Measurements from ENCODE around the gene TBL1XR1.

GRCh38 chr3:177245250-177245649, 48.0 kb upstream of the TBL1XR1 start:
- TF ChIP-seq, protein P1, sequence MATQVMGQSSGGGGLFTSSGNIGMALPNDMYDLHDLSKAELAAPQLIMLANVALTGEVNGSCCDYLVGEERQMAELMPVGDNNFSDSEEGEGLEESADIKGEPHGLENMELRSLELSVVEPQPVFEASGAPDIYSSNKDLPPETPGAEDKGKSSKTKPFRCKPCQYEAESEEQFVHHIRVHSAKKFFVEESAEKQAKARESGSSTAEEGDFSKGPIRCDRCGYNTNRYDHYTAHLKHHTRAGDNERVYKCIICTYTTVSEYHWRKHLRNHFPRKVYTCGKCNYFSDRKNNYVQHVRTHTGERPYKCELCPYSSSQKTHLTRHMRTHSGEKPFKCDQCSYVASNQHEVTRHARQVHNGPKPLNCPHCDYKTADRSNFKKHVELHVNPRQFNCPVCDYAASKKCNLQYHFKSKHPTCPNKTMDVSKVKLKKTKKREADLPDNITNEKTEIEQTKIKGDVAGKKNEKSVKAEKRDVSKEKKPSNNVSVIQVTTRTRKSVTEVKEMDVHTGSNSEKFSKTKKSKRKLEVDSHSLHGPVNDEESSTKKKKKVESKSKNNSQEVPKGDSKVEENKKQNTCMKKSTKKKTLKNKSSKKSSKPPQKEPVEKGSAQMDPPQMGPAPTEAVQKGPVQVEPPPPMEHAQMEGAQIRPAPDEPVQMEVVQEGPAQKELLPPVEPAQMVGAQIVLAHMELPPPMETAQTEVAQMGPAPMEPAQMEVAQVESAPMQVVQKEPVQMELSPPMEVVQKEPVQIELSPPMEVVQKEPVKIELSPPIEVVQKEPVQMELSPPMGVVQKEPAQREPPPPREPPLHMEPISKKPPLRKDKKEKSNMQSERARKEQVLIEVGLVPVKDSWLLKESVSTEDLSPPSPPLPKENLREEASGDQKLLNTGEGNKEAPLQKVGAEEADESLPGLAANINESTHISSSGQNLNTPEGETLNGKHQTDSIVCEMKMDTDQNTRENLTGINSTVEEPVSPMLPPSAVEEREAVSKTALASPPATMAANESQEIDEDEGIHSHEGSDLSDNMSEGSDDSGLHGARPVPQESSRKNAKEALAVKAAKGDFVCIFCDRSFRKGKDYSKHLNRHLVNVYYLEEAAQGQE (IDR thresholded peaks at IDR 0.05; ENCODE audit: insufficient read depth in 1 of 2, low read depth in 2 of 2, low read length in 2 of 2), result no peak
- TF ChIP-seq POLR2AphosphoS5 (IDR thresholded peaks at IDR 0.05; ENCODE audit: low read depth, low read length) (no peak), TAF1 (IDR thresholded peaks at IDR 0.05; ENCODE audit: borderline replicate concordance, insufficient read depth, low read length) (no peak)

Measured in PFSK-1 (cell line).